Measurements from ENCODE around the gene PCDHGB4. TPM values are rescaled to one million over a fixed set of nuclear protein-coding genes. Genes with fewer than 3 reads are reported as not detected.

PCDHGB4 gene
- total and polyA plus RNA-seq, 9 of the 15 experiments (the other 6 are each of a cell fraction or from before 2014, with no cell fraction given) = 0.01 to 0.14 (median 0.03) TPM; not detected in 5

GRCh38 chr5:141382469-141383294 is 4.8 kb upstream of the PCDHGB4 start, which contains the start of gene PCDHGA7 (continued):
- TF ChIP-seq ZBTB11 (CRISPR knock-in tag; IDR thresholded peaks at IDR 0.05) = no peak
- no peak for TF ChIP-seq TCF7L2 (IDR thresholded peaks at IDR 0.05; ENCODE audit: low read depth, low read length)
- TF ChIP-seq ELK1 (CRISPR knock-in tag; IDR thresholded peaks at IDR 0.05) = no peak
- TF ChIP-seq, protein P1, sequence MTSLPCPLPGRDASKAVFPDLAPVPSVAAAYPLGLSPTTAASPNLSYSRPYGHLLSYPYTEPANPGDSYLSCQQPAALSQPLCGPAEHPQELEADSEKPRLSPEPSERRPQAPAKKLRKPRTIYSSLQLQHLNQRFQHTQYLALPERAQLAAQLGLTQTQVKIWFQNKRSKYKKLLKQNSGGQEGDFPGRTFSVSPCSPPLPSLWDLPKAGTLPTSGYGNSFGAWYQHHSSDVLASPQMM (CRISPR knock-in tag; IDR thresholded peaks at IDR 0.05) = no peak
- TF ChIP-seq ZEB2 (IDR thresholded peaks at IDR 0.05) = no peak
- no peak for TF ChIP-seq KLF16 (IDR thresholded peaks at IDR 0.05)
- no peak for TF ChIP-seq TBL1XR1 (IDR thresholded peaks at IDR 0.05; ENCODE audit: low read length in 2 of 2)
